ENCODE data around the gene SOX8.
"Not testable (repeated sequence)": the region's sequence is repeated elsewhere in the genome, so short reads cannot be mapped to it uniquely, and the experiment has no call there.

The SOX8 gene

GRCh38 chr16:1009358-1010150, 28.0 kb downstream of the SOX8 start:
- no peak for DNase-seq

DNA sequence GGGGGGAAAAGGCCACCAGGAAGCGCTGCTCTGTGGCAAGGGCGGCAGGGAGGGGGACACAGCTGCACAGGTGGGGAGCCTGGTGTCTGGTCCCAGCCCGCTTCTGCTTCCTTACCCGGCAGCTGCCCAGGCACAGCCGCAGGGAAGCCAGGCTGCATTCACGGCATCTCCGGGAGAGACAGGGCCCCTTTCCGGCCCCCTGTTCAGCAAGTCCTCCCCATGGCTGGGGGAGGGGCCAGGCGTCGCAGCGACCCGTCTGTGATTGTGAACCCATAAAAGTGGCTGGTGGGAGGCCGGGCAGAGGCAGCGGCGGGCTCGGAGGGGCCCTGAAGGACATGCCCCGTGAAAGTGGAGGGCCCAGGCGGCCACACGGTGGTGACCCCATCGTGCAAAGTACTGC, 28.7 kb downstream of the SOX8 start:
- no peak for DNase-seq

DNA sequence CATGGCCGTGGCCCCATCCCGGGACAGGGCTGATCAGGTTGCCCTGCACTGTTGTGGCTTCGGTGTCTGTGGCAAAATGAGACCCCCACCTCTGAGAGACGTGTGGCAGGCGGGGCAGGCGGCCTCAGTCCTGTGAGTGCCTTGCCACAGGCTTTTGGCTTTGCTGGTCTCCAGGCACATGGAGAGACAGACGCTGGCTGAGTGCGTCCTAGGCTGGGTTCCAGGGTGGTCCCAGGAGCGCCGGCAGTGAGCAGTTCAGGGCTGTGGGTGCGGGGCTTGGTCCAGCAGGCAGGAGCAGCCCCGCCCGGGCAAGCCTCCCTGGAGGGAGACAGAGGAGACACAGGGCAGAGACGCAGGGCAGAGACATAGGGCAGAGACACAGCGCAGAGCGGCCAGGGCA, 29.2 kb downstream of the SOX8 start:
- no peak for DNase-seq

DNA sequence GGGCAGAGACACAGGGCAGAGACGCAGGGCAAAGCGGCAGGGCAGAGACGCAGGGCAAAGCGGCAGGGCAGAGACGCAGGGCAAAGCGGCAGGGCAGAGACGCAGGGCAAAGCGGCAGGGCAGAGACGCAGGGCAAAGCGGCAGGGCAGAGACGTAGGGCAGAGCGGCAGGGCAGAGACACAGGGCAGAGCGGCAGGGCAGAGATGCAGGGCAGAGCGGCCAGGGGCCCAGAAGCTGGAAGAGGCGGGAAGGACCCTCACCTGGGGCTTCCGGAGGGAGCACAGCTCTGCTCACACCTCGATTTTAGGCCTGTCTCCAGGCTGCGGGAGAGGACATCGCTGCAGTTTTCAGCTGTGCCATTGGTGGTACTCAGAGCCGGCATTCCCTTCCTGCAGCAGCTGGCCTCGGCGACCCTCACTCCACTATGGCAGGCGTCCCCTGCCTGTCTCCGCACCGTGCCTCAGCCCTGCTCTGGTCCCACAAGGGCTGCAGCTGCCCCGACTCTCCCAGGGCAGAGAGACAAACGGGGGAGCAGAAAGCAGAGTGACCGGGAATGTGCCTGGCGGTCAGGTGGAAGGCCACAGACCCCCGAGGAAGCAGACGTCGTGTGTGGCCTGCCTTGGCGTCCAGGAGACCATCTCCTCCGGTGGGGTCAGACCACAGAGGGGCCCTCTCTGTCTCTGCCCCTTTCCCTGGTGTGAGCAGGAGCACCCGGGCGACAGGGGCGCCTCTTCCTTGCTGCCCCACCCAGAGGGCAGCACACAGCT, 29.9 kb downstream of the SOX8 start:
- no peak for DNase-seq

GRCh38 chr16:1012135-1012534, 30.6 kb downstream of the SOX8 start:
- no peak for DNase-seq

DNA sequence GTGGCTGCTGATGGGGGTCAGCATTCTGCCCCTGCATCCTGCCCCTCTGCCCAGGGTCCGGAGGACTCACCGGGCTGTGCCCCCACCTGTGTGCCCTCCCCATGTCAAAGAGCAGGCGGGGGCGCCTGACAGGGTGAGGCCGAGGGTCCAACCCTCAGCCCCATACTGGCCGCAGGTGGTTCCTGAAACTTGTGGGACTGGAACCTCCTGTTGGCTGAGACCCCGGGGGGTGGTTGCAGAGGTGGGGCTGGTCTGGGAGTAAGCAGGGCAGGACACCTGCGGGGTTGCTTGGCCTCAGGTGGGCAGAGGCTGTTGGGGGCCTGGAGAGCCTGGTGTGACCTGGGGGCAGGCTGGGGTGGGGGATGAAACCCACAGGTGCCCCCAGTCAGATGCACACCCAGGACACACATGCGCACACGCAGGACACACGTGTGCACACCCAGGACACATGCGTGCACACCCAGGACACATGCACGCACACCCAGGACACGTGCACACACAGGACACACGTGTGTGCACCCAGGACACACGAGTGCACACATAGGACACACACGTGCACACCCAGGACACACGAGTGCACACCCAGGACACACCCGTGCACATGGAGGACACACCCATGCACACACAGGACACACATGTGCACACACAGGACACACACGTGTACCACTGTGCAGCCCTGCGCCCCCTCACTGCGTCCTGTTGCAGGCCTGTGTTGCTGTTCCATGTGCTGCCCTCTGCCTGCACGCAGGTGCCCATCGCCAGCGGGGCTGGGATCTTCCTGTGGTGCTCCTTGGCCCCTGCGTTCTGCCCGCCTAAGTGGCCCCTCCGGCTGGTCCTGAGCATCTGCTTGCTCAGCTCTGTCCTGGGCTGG, 31.4 kb downstream of the SOX8 start:
- no peak for DNase-seq

DNA sequence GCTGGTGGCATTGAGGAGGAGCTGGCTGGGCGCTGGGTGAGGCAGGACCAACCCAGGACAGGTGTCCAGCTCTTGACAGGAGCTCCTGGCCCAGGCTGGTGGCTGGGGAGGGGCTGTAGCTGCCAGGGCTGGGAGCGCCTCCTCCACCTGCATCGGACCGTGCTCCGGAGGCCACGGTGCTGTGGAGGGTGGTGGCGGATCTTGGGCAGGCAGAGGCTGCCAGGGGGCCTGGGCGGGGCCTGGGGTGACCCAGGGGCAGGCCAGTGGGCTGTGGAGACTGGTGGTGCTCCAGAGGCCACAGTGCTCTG, 32.0 kb downstream of the SOX8 start:
- DNase-seq, result no peak

DNA sequence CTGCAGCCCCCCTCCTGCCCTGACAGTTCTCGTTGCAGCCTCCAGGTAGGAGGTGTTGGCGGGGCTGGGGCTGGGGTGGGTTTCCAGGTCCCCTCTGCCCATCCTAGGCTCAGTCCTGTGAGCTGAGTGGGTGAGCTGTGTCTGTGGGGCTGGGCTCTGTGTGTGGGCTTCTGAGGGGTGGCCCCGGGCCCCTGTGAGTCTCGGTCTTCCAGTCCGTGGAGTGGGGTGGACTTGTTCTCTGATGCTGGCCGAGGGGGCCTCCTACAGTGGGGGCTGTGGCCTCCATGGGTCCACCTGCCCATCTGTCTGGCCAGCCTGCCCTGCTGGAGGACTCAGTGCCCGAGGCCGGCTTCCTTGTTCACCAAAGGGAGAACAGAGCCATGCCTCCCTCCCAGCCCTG, 32.7 kb downstream of the SOX8 start:
- no peak for DNase-seq

- no peak for DNase-seq
These were observed 33.4 kb downstream of the SOX8 start for GRCh38 chr16:1014771-1015495.

DNA sequence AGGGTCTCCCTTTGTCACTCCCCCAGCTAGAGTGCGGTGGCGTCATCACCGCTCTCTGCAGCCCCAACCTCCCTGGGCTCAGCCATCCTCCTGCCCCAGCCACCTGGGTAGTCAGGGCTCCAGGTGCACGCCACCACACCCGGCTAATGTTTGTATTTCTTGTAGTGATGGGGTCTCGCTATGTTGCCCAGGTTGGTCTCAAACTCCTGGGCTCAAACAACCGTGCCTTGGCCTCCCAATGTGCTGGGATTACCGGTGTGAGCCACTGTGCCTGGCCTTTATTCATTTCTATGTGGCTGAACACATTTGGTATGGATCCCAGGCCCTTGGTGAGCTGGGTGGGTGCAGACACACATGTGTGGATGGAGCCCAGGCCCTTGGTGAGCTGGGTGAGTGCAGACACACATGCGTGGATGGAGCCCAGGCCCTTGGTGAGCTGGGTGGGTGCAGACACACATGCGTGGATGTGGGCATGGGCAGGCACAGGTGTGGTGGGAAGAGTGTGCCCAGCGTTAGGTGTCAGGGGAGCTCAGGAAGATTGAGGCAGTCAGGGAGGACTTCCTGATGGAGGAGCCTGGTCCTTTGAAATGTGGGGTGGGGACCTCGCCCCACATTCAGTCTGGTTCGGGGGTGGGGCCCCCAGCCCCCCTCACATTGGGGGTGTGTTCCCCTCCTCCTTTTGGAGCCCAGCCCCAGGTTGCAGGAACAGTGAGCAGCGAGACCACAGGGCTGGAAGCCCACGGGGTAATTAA, 37.1 kb downstream of the SOX8 start:
- DNase-seq, result no peak

GRCh38 chr16:1019231-1020090, 37.9 kb downstream of the SOX8 start:
- no peak for DNase-seq

- no peak for DNase-seq
These were observed 38.5 kb downstream of the SOX8 start for GRCh38 chr16:1020091-1020399.

DNA sequence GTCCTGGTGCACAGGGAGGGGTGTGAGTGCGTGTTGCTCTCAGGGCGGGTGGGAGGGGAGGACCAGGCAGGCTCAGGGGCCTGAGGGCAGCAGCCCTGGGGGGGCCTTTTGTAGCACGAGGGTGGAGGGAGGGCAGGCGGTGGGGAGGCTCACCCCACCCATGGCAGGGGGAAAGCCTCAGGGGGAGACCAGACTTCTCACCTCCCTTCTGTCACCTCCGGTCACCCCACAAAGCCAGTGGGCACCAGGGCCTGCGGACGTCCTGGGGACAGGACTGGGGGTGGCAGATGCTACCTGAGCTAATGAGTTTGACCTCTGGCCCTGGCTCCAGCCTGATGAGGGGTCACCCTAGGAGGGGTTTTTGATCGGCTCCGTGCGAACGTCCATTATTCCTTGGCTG, 39.0 kb downstream of the SOX8 start:
- no peak for DNase-seq

DNA sequence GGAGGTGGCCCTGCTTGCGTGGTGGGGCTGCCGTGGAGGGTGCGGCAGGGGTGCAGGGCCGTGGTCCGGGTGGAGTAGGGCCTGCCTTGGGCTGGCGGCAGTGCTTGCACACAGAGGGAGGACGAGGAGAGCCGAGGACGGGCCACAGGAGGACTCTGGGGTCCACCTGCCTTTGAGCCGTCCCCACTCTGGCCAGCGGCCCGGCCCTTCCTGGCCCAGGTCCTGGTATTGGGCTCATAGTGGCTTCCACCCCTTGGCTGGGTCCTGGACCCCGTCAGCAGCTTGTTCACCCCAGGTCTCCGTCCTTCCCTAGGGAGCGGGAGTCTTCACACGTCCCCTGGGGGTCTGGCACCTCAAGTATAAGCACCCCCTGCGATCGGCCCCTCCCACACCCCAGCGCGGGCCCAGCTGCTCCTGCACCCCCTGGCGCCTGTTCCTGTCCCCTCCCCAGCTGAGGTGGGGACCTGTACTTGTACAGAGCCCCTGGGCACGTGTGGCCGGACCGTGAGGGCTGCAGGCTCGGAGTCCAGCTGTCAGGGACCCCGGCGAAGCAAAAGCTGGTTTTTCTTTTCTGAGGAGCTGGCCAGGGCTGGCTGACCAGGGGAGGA, 40.1 kb downstream of the SOX8 start:
- DNase-seq, result no peak

DNA sequence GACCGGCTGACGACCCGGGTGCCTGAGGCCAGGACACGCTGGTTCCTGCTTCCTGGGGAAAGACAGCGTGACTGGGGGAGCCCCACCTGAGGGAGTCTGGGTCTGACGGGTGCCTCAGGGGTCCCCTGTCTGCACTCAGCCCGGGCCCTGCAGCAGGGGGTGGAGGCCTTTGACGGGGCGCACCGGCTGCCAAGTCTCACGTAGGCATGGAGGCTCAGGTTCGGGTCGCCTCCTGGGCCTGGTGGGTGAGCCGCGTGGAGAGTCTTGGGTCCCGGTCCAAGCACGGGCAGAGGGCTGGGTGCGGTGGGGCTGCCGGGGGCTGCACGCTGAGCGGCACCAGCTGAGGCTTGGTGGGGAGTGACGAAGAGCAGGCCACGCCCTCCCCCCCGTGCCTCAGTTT, 40.9 kb downstream of the SOX8 start:
- no peak for DNase-seq

GRCh38 chr16:1024138-1024537, 42.6 kb downstream of the SOX8 start:
- no peak for DNase-seq

DNA sequence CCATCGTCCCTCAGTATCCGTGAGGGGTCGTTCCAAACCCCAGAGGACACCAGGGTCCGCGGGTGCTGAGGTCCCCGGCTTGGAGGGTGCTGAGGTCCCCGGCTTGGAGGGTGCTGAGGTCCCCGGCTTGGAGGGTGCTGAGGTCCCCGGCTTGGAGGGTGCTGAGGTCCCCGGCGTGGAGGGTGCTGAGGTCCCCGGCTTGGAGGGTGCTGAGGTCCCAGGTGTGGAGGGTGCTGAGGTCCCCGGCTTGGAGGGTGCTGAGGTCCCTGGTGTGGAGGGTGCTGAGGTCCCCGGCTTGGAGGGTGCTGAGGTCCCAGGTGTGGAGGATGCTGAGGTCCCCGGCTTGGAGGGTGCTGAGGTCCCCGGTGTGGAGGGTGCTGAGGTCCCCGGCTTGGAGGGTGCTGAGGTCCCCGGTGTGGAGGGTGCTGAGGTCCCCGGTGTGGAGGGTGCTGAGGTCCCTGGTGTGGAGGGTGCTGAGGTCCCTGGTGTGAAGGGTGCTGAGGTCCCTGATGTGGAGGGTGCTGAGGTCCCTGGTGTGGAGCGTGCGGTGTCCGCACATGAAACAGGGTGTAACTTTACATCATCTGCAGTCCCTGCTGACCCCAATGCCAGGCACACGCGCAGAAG, 43.7 kb downstream of the SOX8 start:
- DNase-seq, result not testable (repeated sequence)

- DNase-seq, result no peak
These were observed 44.6 kb downstream of the SOX8 start for GRCh38 chr16:1026057-1026783.

DNA sequence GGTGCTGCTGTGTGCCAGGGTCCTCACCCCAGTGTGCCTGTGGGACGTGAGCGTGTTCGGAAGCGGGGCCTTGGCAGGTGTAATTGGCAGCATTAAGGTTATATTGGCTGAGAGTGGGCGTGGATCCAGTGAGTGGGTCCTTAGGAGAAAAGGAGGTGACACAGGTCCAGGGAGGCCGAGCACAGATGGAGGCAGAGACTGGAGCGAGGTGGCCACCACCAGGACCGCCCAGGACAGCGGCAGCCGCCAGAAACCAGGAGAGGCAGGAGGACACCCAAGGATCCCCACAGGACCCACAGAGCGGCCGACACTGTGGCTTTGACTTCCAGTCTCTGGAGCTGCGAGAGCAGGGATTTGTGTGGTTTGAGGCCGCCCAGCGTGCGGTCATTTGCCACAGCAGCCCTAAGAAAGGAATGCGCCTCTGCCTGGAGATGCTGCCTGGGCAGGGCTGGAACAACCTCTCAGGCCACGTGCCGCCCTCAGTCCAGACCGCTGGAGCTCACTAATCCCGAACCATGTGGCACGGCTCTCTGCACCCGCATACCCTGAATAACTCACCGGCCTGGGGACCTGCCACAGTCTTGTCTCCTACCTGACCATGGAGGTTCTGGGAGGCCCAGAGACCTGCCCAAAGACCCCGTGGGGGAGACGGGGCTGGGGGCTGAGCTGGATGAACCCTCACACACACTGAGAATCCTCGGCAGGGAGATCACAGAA, 45.4 kb downstream of the SOX8 start:
- DNase-seq, result no peak
